Keratinocyte (primary cell): ENCODE measurements around the gene DGKQ. TPM values are rescaled to one million over a fixed set of nuclear protein-coding genes. Genes with fewer than 3 reads are reported as not detected.

Source experiments
- DNase-seq: peaks from one replicate; pipeline ENCODE4 v3.0.0-alpha.2; 2011; ENCODE audit warnings: low read depth, missing footprints, low spot score
- FAIRE-seq: peaks from 2 replicates; lab custom pipeline; 2011; peaks lifted over from hg19 to GRCh38; lab: Jason Lieb, UNC
- H2AFZ ChIP-seq: 2 replicates; pipeline ENCODE4 v1.6.0; 2012; ENCODE audit warnings: low read length, control low read depth, inconsistent platforms; ENCODE audit not compliant: control insufficient read depth
- H3K27ac ChIP-seq: 2 replicates; pipeline ENCODE4 v1.5.1; 2011; ENCODE audit warnings: low read length; ENCODE audit not compliant: control insufficient read depth, insufficient read depth
- H3K27me3 ChIP-seq: 3 replicates; pipeline ENCODE4 v1.6.0; 2011; ENCODE audit warnings: low read length; ENCODE audit not compliant: control insufficient read depth, insufficient read depth; ENCODE audit errors: extremely low read depth
- H3K36me3 ChIP-seq, 2 experiments: 2 replicates in 1 of 2; 3 replicates in 1 of 2; pipeline ENCODE4 v1.5.1; 2011; ENCODE audit warnings: low read length in 2 of 2, mild to moderate bottlenecking in 1 of 2; ENCODE audit not compliant: control insufficient read depth in 2 of 2, insufficient read depth in 2 of 2; ENCODE audit errors: extremely low read depth in 1 of 2
- H3K4me1 ChIP-seq: 3 replicates; pipeline ENCODE4 v1.5.1; 2011; ENCODE audit warnings: low read length; ENCODE audit not compliant: control insufficient read depth, insufficient read depth; ENCODE audit errors: extremely low read depth
- H3K4me2 ChIP-seq: 3 replicates; pipeline ENCODE4 v1.6.0; 2011; ENCODE audit warnings: low read depth, low read length; ENCODE audit not compliant: control insufficient read depth, insufficient read depth; ENCODE audit errors: extremely low read depth
- H3K4me3 ChIP-seq, 3 experiments: fragments of 200-600 bp in 1 of 3; sonication (generic) in 1 of 3; 2 replicates in 2 of 3; 3 replicates in 1 of 3; pipeline ENCODE4 v1.5.1; 2011 to 2016; ENCODE audit warnings: low read length in 3 of 3, mild to moderate bottlenecking in 3 of 3, control low read depth in 2 of 3, inconsistent platforms in 1 of 3, low read depth in 1 of 3, mixed read lengths in 1 of 3, mixed run types in 1 of 3, moderate library complexity in 1 of 3; ENCODE audit not compliant: control insufficient read depth in 2 of 3, insufficient read depth in 2 of 3; ENCODE audit errors: extremely low read depth in 1 of 3
- H3K79me2 ChIP-seq: 2 replicates; pipeline ENCODE4 v1.6.0; 2012; ENCODE audit warnings: low read length; ENCODE audit not compliant: control insufficient read depth, insufficient read depth
- H3K9ac ChIP-seq: 3 replicates; pipeline ENCODE4 v1.6.0; 2011; ENCODE audit warnings: low read length; ENCODE audit not compliant: control insufficient read depth, insufficient read depth; ENCODE audit errors: extremely low read depth
- H3K9me1 ChIP-seq: 3 replicates; pipeline ENCODE4 v1.6.0; 2011; ENCODE audit warnings: low read length; ENCODE audit not compliant: control insufficient read depth, insufficient read depth; ENCODE audit errors: extremely low read depth
- H3K9me3 ChIP-seq: 2 replicates; pipeline ENCODE4 v1.5.1; 2012; ENCODE audit warnings: low read depth, low read length; ENCODE audit not compliant: control insufficient read depth
- H4K20me1 ChIP-seq: 3 replicates; pipeline ENCODE4 v1.6.0; 2011; ENCODE audit warnings: low read length; ENCODE audit not compliant: control insufficient read depth, insufficient read depth; ENCODE audit errors: extremely low read depth
- CTCF ChIP-seq, 3 experiments: IDR thresholded peaks in 1 of 3; conservative IDR thresholded peaks in 1 of 3; optimal IDR thresholded peaks in 1 of 3; 2 replicates in 2 of 3; 3 replicates in 1 of 3; pipeline versions ENCODE3 to v1.5.1; 2011; ENCODE audit warnings: low read length in 3 of 3, mild to moderate bottlenecking in 3 of 3, moderate library complexity in 2 of 3, control low read depth in 1 of 3, inconsistent platforms in 1 of 3; ENCODE audit not compliant: insufficient read depth in 2 of 3; ENCODE audit errors: extremely low read depth in 1 of 3
- EZH2 ChIP-seq: IDR thresholded peaks from one replicate; pipeline ENCODE4 v1.6.1; 2012; ENCODE audit warnings: inconsistent platforms, mild to moderate bottlenecking, low read length, moderate library complexity
- dilution Hi-C: fragments of 300-500 bp; cut with MboI; formaldehyde crosslinking; loops from one replicate; pipeline ENCODE4 v1.7.0; 2020; ENCODE audit warnings: low sequenced_read_pairs; ENCODE audit not compliant: extremely low pct_ligation_motif_present
- polyA plus RNA-seq, 5 experiments: library from polyadenylated mRNA; depleted of rRNA in 3 of 5; stranded (reverse) in 3 of 5; stranded (forward) in 1 of 5; unstranded in 1 of 5; fragments of >200 nt; gene quantifications; 1 replicate in 1 of 5; 2 replicates in 3 of 5; 3 replicates in 1 of 5; pipeline versions ENCODE4 v1.2.1 to v1.2.3, GENCODE V29; 2011 to 2012; ENCODE audit warnings: missing spikeins in 2 of 5, low read depth in 1 of 5, low replicate concordance in 1 of 5

DGKQ gene
- polyA plus RNA-seq, 1 donor (not counting 4 experiments of a cell fraction or from before 2014, with no cell fraction given), result 5.3 TPM

- Histone ChIP-seq H3K27me3 (no peaks in the 10 kb centered on the region), H4K20me1 (no peaks in the 10 kb centered on the region), H3K36me3 (no peaks in the 10 kb centered on the region), H3K9me3 (no peaks in the 10 kb centered on the region), H3K27ac (no peak overlapping the region), H3K9ac (no peak overlapping the region), H2AFZ (no peak overlapping the region), H3K9me1 (no peaks in the 10 kb centered on the region), H3K4me2 (no peak overlapping the region), H3K4me3 (no peak overlapping the region), H3K4me1 (no peaks in the 10 kb centered on the region), H3K79me2 (no peaks in the 10 kb centered on the region)
- FAIRE-seq, result no peak
- dilution Hi-C loops, result no loop called here
- DNase-seq, result no peak
- TF ChIP-seq EZH2 (no peak), CTCF (optimal IDR thresholded peaks at IDR 0.05 in 1 of 3, IDR thresholded peaks at IDR 0.05 in 1 of 3, conservative IDR thresholded peaks at IDR 0.05 in 1 of 3; ENCODE audit: extremely low read depth in 1 of 3, insufficient read depth in 2 of 3, low read length in 3 of 3) (no peak)
Observed at GRCh38 chr4:948101-948935, 25.1 kb downstream of the DGKQ start.

DNA sequence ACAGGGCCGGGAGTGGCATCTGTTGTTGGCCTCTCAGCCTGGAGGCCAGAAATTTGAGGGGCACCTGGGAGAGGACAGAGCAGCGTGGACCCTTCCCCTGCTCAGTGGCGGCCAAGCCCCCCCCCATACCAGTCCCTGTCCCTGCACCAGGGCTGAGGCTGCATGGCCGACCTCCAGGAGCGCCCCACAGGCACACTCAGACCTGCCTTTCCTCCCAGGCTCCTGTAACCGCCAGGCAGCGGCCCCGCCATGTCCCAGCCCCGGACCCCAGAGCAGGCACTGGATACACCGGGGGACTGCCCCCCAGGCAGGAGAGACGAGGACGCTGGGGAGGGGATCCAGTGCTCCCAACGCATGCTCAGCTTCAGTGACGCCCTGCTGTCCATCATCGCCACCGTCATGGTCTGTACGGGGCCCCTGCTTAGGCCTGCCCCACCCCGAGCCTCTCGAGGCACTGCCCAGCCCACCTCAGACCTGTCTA lies 25.8 kb downstream of the DGKQ start:
- no peak for DNase-seq
- FAIRE-seq, result no peak

More for the DNA sequence above, 25.8 kb downstream of the DGKQ start:
- Histone ChIP-seq H3K9ac (no peak overlapping the region), H3K4me3 (no peak overlapping the region), H3K27ac (no peak overlapping the region), H3K36me3 (no peaks in the 10 kb centered on the region), H3K4me1 (no peaks in the 10 kb centered on the region), H3K79me2 (no peaks in the 10 kb centered on the region), H2AFZ (no peak overlapping the region), H4K20me1 (no peaks in the 10 kb centered on the region), H3K4me2 (no peak overlapping the region), H3K9me3 (no peaks in the 10 kb centered on the region), H3K27me3 (no peaks in the 10 kb centered on the region), H3K9me1 (no peaks in the 10 kb centered on the region)
- dilution Hi-C loops, result no loop called here
- TF ChIP-seq CTCF (optimal IDR thresholded peaks at IDR 0.05 in 1 of 3, IDR thresholded peaks at IDR 0.05 in 1 of 3, conservative IDR thresholded peaks at IDR 0.05 in 1 of 3; ENCODE audit: extremely low read depth in 1 of 3, insufficient read depth in 2 of 3, low read length in 3 of 3) (no peak), EZH2 (no peak)
